CD4-positive, CD25-positive, alpha-beta regulatory T cell (primary cell): ENCODE measurements around the gene C4BPB. TPM values are rescaled to one million over a fixed set of nuclear protein-coding genes. Genes with fewer than 3 reads are reported as not detected.
A peak's percentile ranks its signal among the peaks of the same experiment; 100 is the strongest.

ENCODE experiments used
- ATAC-seq, 2 donors: fragments of 150-1000 bp; cut with Tn5 transposase; one replicate each; pipeline ENCODE4 v1.10.0; 2021; ENCODE audit warnings: low read depth in 2 of 2, moderate number of reproducible peaks in 2 of 2, moderate library complexity in 1 of 2
- DNase-seq, 3 donors: peaks; one replicate each; pipeline versions ENCODE4 v3.0.0 to v3.0.0-alpha.2; 2012 to 2022; ENCODE audit warnings: mixed read lengths in 1 of 3
- H3K27ac ChIP-seq: one replicate; pipeline ENCODE4 v1.7.0; 2013; ENCODE audit warnings: mild to moderate bottlenecking, low read length; ENCODE audit not compliant: insufficient read depth, poor library complexity, severe bottlenecking
- H3K27me3 ChIP-seq: one replicate; pipeline ENCODE4 v1.7.0; 2013; ENCODE audit warnings: low read length; ENCODE audit not compliant: control insufficient read depth, insufficient read depth
- H3K36me3 ChIP-seq: one replicate; pipeline ENCODE4 v1.7.0; 2013; ENCODE audit warnings: mild to moderate bottlenecking, low read length, moderate library complexity; ENCODE audit not compliant: control insufficient read depth, insufficient read depth
- H3K4me1 ChIP-seq: 2 replicates; pipeline ENCODE4 v1.7.0; 2013; ENCODE audit warnings: mild to moderate bottlenecking, low read length; ENCODE audit not compliant: insufficient read depth, control insufficient read depth, poor library complexity, severe bottlenecking
- H3K4me3 ChIP-seq: one replicate; pipeline ENCODE4 v1.7.0; 2013; ENCODE audit warnings: low read depth, mild to moderate bottlenecking, low read length, moderate library complexity
- H3K9me3 ChIP-seq, 2 experiments: 1 replicate in 1 of 2; 2 replicates in 1 of 2; pipeline ENCODE4 v1.7.0; 2013; ENCODE audit warnings: low read length in 2 of 2, mild to moderate bottlenecking in 1 of 2, moderate library complexity in 1 of 2; ENCODE audit not compliant: control insufficient read depth in 2 of 2
- H3K27ac Mint-ChIP-seq, 3 donors: one replicate each; pipeline ENCODE4 v1.8.0; 2020 to 2022; ENCODE audit warnings: mild to moderate bottlenecking in 3 of 3, mixed read lengths in 3 of 3, moderate library complexity in 2 of 3
- H3K27me3 Mint-ChIP-seq: one replicate; pipeline ENCODE4 v1.8.0; 2022; ENCODE audit warnings: mild to moderate bottlenecking, mixed read lengths
- H3K36me3 Mint-ChIP-seq: one replicate; pipeline ENCODE4 v1.8.0; 2020; ENCODE audit warnings: mixed read lengths
- H3K4me1 Mint-ChIP-seq, 4 donors: one replicate each; pipeline ENCODE4 v1.8.0; 2020 to 2022; ENCODE audit warnings: mixed read lengths in 4 of 4, mild to moderate bottlenecking in 1 of 4
- H3K4me3 Mint-ChIP-seq, 4 donors: one replicate each; pipeline ENCODE4 v1.8.0; 2020 to 2022; ENCODE audit warnings: mild to moderate bottlenecking in 4 of 4, mixed read lengths in 4 of 4, moderate library complexity in 3 of 4
- H3K9me3 Mint-ChIP-seq, 7 donors: one replicate each; pipeline ENCODE4 v1.8.0; 2020 to 2022; ENCODE audit warnings: mixed read lengths in 7 of 7, mild to moderate bottlenecking in 3 of 7, moderate library complexity in 2 of 7
- polyA plus RNA-seq, 4 donors: library from polyadenylated mRNA; unstranded; fragments of 300-500 nt; fragmentation: Illumina TruSeq; gene quantifications; one replicate each; pipeline ENCODE4 v1.2.3, GENCODE V29; 2021
- total RNA-seq: library from RNA; stranded (reverse); gene quantifications from one replicate; pipeline ENCODE4 v1.2.3, GENCODE V29; 2022

The C4BPB gene
- total and polyA plus RNA-seq, 5 donors from 2014 or later = 0.72 TPM; not detected in 4

GRCh38 chr1:207089627-207090355, 1.1 kb downstream of the C4BPB start:
- ATAC-seq (no peak), DNase-seq (no peak)
- Mint-ChIP-seq H3K27me3 (peaks cover 15% of the 10 kb centered on the region), H3K4me3 (peak overlapping the region; percentile 21 to 75 (median 44)), H3K27ac (peak overlapping the region; percentile 17 to 92 (median 30)), H3K9me3 (peaks cover 0 to 2% (median 0%) of the 10 kb centered on the region in 7 donors), H3K36me3 (no peaks in the 10 kb centered on the region), H3K4me1 (peaks cover 0 to 16% (median 6%) of the 10 kb centered on the region in 4 donors)
- peak overlapping the region; percentile 54 for H3K4me3 ChIP-seq
- H3K27ac ChIP-seq = no peak overlapping the region
- no peaks in the 10 kb centered on the region for H3K36me3 ChIP-seq
- H3K9me3 ChIP-seq = no peaks in the 10 kb centered on the region
- no peaks in the 10 kb centered on the region for H3K4me1 ChIP-seq
- peaks cover 9% of the 10 kb centered on the region for H3K27me3 ChIP-seq

GRCh38 chr1:207091200-207091908, 2.7 kb downstream of the C4BPB start:
- Mint-ChIP-seq H3K36me3 (no peaks in the 10 kb centered on the region), H3K27ac (no peak overlapping the region), H3K4me3 (no peak overlapping the region), H3K9me3 (no peaks in the 10 kb centered on the region), H3K27me3 (peaks cover 12% of the 10 kb centered on the region), H3K4me1 (peaks cover 0 to 15% (median 6%) of the 10 kb centered on the region in 4 donors)
- H3K4me3 ChIP-seq = no peak overlapping the region
- DNase-seq (no peak), ATAC-seq (no peak)
- no peaks in the 10 kb centered on the region for H3K4me1 ChIP-seq
- H3K9me3 ChIP-seq = no peaks in the 10 kb centered on the region
- no peak overlapping the region for H3K27ac ChIP-seq
- no peaks in the 10 kb centered on the region for H3K36me3 ChIP-seq
- H3K27me3 ChIP-seq = peaks cover 5% of the 10 kb centered on the region

GRCh38 chr1:207093944-207094343, 5.3 kb downstream of the C4BPB start:
- peaks cover 5% of the 10 kb centered on the region for H3K27me3 ChIP-seq
- no peaks in the 10 kb centered on the region for H3K4me1 ChIP-seq
- Mint-ChIP-seq H3K27me3 (peaks cover 8% of the 10 kb centered on the region), H3K27ac (no peak overlapping the region), H3K36me3 (no peaks in the 10 kb centered on the region), H3K4me3 (no peak overlapping the region), H3K9me3 (no peaks in the 10 kb centered on the region), H3K4me1 (peaks cover 0 to 11% (median 6%) of the 10 kb centered on the region in 4 donors)
- H3K4me3 ChIP-seq = no peak overlapping the region
- ATAC-seq (no peak), DNase-seq (no peak)
- no peaks in the 10 kb centered on the region for H3K9me3 ChIP-seq
- H3K27ac ChIP-seq = no peak overlapping the region
- no peaks in the 10 kb centered on the region for H3K36me3 ChIP-seq

- Mint-ChIP-seq H3K4me1 (no peaks in the 10 kb centered on the region), H3K9me3 (peaks cover 0 to 2% (median 0%) of the 10 kb centered on the region in 7 donors), H3K4me3 (no peak overlapping the region), H3K27ac (no peak overlapping the region), H3K27me3 (peaks cover 28% of the 10 kb centered on the region), H3K36me3 (no peaks in the 10 kb centered on the region)
- Histone ChIP-seq H3K36me3 (no peaks in the 10 kb centered on the region), H3K27me3 (peaks cover 5% of the 10 kb centered on the region), H3K9me3 (no peaks in the 10 kb centered on the region), H3K4me1 (no peaks in the 10 kb centered on the region), H3K27ac (no peak overlapping the region), H3K4me3 (no peak overlapping the region)
- DNase-seq (peak in 1 of 3 donors; percentile 77), ATAC-seq (no peak)
Observed at GRCh38 chr1:207097871-207098324, 9.2 kb downstream of the C4BPB start.

- Mint-ChIP-seq H3K36me3 (no peaks in the 10 kb centered on the region), H3K4me1 (no peaks in the 10 kb centered on the region), H3K4me3 (no peak overlapping the region), H3K9me3 (peaks cover 0 to 3% (median 0%) of the 10 kb centered on the region in 7 donors), H3K27ac (no peak overlapping the region), H3K27me3 (peaks cover 21% of the 10 kb centered on the region)
- no peaks in the 10 kb centered on the region for H3K36me3 ChIP-seq
- no peaks in the 10 kb centered on the region for H3K4me1 ChIP-seq
- no peak for DNase-seq
- H3K27ac ChIP-seq = no peak overlapping the region
- ATAC-seq = no peak
- H3K4me3 ChIP-seq = no peak overlapping the region
- H3K9me3 ChIP-seq = no peaks in the 10 kb centered on the region
- peaks cover 6% of the 10 kb centered on the region for H3K27me3 ChIP-seq
Observed at GRCh38 chr1:207101720-207102119, 13.1 kb downstream of the C4BPB start.

- Mint-ChIP-seq H3K4me1 (no peaks in the 10 kb centered on the region), H3K4me3 (no peak overlapping the region), H3K27me3 (peaks cover 21% of the 10 kb centered on the region), H3K9me3 (peaks cover 0 to 3% (median 0%) of the 10 kb centered on the region in 7 donors), H3K27ac (no peak overlapping the region), H3K36me3 (no peaks in the 10 kb centered on the region)
- Histone ChIP-seq H3K4me1 (no peaks in the 10 kb centered on the region), H3K9me3 (no peaks in the 10 kb centered on the region), H3K4me3 (no peak overlapping the region), H3K36me3 (no peaks in the 10 kb centered on the region), H3K27ac (no peak overlapping the region), H3K27me3 (peaks cover 6% of the 10 kb centered on the region)
- no peak for DNase-seq
- ATAC-seq = no peak
Observed at GRCh38 chr1:207102146-207102545, 13.5 kb downstream of the C4BPB start.

- Histone ChIP-seq H3K9me3 (no peaks in the 10 kb centered on the region), H3K27ac (no peak overlapping the region), H3K36me3 (no peaks in the 10 kb centered on the region), H3K27me3 (peaks cover 6% of the 10 kb centered on the region), H3K4me3 (no peak overlapping the region), H3K4me1 (no peaks in the 10 kb centered on the region)
- DNase-seq = no peak
- Mint-ChIP-seq H3K4me3 (no peak overlapping the region), H3K27ac (peak overlapping the region in 1 of 3 donors; percentile 2), H3K27me3 (peaks cover 21% of the 10 kb centered on the region), H3K9me3 (peaks cover 0 to 3% (median 0%) of the 10 kb centered on the region in 7 donors), H3K36me3 (no peaks in the 10 kb centered on the region), H3K4me1 (no peaks in the 10 kb centered on the region)
- no peak for ATAC-seq
Observed at GRCh38 chr1:207102659-207103058, 14.0 kb downstream of the C4BPB start.
